ENCODE data around the gene NDUFA12. TPM values are rescaled to one million over a fixed set of nuclear protein-coding genes. Genes with fewer than 3 reads are reported as not detected.

NDUFA12 gene
- polyA plus RNA-seq, 1 experiment: 52.7 TPM

- Histone ChIP-seq H3K27me3 (ENCODE audit: control insufficient read depth, insufficient read depth, low read length) (no peaks in the 10 kb centered on the region), H3K4me3 (ENCODE audit: low read depth, low read length) (no peak overlapping the region), H3K36me3 (ENCODE audit: control insufficient read depth, insufficient read depth, low read length) (no peaks in the 10 kb centered on the region)
- ChIA-PET POLR2A (no interaction called here), CTCF (no interaction called here)
- DNase-seq (ENCODE audit: low read depth): no peak
- TF ChIP-seq, protein P1, sequence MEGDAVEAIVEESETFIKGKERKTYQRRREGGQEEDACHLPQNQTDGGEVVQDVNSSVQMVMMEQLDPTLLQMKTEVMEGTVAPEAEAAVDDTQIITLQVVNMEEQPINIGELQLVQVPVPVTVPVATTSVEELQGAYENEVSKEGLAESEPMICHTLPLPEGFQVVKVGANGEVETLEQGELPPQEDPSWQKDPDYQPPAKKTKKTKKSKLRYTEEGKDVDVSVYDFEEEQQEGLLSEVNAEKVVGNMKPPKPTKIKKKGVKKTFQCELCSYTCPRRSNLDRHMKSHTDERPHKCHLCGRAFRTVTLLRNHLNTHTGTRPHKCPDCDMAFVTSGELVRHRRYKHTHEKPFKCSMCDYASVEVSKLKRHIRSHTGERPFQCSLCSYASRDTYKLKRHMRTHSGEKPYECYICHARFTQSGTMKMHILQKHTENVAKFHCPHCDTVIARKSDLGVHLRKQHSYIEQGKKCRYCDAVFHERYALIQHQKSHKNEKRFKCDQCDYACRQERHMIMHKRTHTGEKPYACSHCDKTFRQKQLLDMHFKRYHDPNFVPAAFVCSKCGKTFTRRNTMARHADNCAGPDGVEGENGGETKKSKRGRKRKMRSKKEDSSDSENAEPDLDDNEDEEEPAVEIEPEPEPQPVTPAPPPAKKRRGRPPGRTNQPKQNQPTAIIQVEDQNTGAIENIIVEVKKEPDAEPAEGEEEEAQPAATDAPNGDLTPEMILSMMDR (IDR thresholded peaks at IDR 0.05; ENCODE audit: insufficient read depth, low read depth, low read length): no peak
Measured at GRCh38 chr12:95017482-95017881, 14.0 kb upstream of the NDUFA12 start.

DNA sequence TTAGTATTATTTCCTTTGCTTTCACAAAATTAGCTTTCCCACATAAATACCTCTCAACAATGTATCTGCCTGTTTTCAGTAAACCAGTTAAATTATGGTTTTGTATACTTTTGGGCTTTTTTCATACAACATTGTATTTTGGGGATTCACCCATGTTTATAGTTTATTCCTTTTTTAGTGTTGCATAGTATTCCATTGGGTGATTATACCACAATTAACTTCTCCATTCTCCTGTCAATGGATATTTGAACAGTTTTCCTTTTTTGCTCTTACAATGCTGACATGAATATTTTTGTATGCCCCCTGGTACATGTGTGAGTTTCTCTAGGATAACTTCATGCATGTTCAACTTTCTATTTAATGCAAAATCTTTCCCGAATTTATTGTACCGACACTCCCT, 12.6 kb upstream of the NDUFA12 start:
- POLR2A ChIA-PET: no interaction called here
- CTCF ChIA-PET: no interaction called here
- Histone ChIP-seq H3K4me3 (ENCODE audit: low read depth, low read length) (no peak overlapping the region), H3K36me3 (ENCODE audit: control insufficient read depth, insufficient read depth, low read length) (no peaks in the 10 kb centered on the region), H3K27me3 (ENCODE audit: control insufficient read depth, insufficient read depth, low read length) (no peaks in the 10 kb centered on the region)
- no peak for DNase-seq (ENCODE audit: low read depth)
- TF ChIP-seq, protein P1 (IDR thresholded peaks at IDR 0.05; ENCODE audit: insufficient read depth, low read depth, low read length): no peak

- TF ChIP-seq, protein P1 (IDR thresholded peaks at IDR 0.05; ENCODE audit: insufficient read depth, low read depth, low read length): no peak
- Histone ChIP-seq H3K36me3 (ENCODE audit: control insufficient read depth, insufficient read depth, low read length) (no peaks in the 10 kb centered on the region), H3K4me3 (ENCODE audit: low read depth, low read length) (no peak overlapping the region), H3K27me3 (ENCODE audit: control insufficient read depth, insufficient read depth, low read length) (no peaks in the 10 kb centered on the region)
- no peak for DNase-seq (ENCODE audit: low read depth)
- CTCF ChIA-PET: interaction anchor here (1.7 kb wide), 1 partner anchor 9 kb away, joined by 6 read pairs; no protein-coding TSS in a partner anchor
- POLR2A ChIA-PET: no interaction called here
Measured at GRCh38 chr12:95014554-95014953, 11.1 kb upstream of the NDUFA12 start.

GRCh38 chr12:95006206-95006605, 2.7 kb upstream of the NDUFA12 start:
- CTCF ChIA-PET: interaction anchor here (1.3 kb wide), 1 partner anchor 12 kb away, joined by 3 read pairs; no protein-coding TSS in a partner anchor
- TF ChIP-seq, protein P1 (IDR thresholded peaks at IDR 0.05; ENCODE audit: insufficient read depth, low read depth, low read length): no peak
- POLR2A ChIA-PET: no interaction called here
- Histone ChIP-seq H3K27me3 (ENCODE audit: control insufficient read depth, insufficient read depth, low read length) (no peaks in the 10 kb centered on the region), H3K36me3 (ENCODE audit: control insufficient read depth, insufficient read depth, low read length) (no peaks in the 10 kb centered on the region), H3K4me3 (ENCODE audit: low read depth, low read length) (no peak overlapping the region)
- no peak for DNase-seq (ENCODE audit: low read depth)

DNA sequence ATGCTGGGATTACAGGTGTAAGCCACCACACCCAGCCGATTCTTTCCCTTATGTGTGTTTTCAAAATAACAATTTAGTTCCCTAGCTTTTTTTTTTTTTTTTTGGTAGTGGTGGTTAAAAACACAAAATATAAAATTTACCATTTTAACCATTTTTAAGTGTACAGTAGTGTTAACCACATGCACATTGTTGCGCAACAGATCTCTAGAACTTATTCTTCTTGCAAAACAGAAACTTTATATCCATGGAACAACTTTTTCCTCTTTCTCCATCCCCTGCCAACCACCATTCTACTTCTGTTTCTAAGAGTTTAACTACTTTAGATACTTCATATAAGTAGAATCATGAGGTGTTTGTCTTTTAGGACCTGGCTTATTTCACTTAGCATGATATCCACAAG, 1.1 kb upstream of the NDUFA12 start:
- POLR2A ChIA-PET: no interaction called here
- no peak overlapping the region for H3K4me3 ChIP-seq (ENCODE audit: low read depth, low read length)
- TF ChIP-seq, protein P1 (IDR thresholded peaks at IDR 0.05; ENCODE audit: insufficient read depth, low read depth, low read length): no peak
- no peaks in the 10 kb centered on the region for H3K27me3 ChIP-seq (ENCODE audit: control insufficient read depth, insufficient read depth, low read length)
- CTCF ChIA-PET: interaction anchor here (0.6 kb wide), 1 partner anchor 774 kb away, joined by 3 read pairs; no protein-coding TSS in a partner anchor
- no peak for DNase-seq (ENCODE audit: low read depth)
- no peaks in the 10 kb centered on the region for H3K36me3 ChIP-seq (ENCODE audit: control insufficient read depth, insufficient read depth, low read length)
